Mammary epithelial cell (primary cell): ENCODE results near the gene ING2.
"Not testable (repeated sequence)": the region's sequence is repeated elsewhere in the genome, so short reads cannot be mapped to it uniquely, and the experiment has no call there.

ENCODE experiments used
- CTCF ChIP-seq, 2 donors: IDR thresholded peaks in 1 of 2; conservative IDR thresholded peaks in 1 of 2; 2 replicates each; pipeline ENCODE4 v1.5.1; 2011 to 2012; ENCODE audit warnings: inconsistent platforms in 2 of 2, low read length in 2 of 2, mild to moderate bottlenecking in 2 of 2, control low read depth in 1 of 2, low read depth in 1 of 2; ENCODE audit not compliant: insufficient read depth in 1 of 2; ENCODE audit errors: extremely low read depth in 1 of 2
- EZH2 ChIP-seq: IDR thresholded peaks from 2 replicates; pipeline ENCODE4 v1.6.1; 2012; ENCODE audit warnings: low read length, inconsistent platforms, borderline replicate concordance

GRCh38 chr4:183465879-183466278 lies 39.0 kb upstream of the ING2 start:
- not testable (repeated sequence) for TF ChIP-seq EZH2; CTCF (conservative IDR thresholded peaks at IDR 0.05 in 1 of 2, IDR thresholded peaks at IDR 0.05 in 1 of 2; ENCODE audit: extremely low read depth in 1 of 2, insufficient read depth in 1 of 2, low read depth in 1 of 2, low read length in 2 of 2)
